SK-N-SH (cell line): ENCODE results near the gene KCNN1. TPM values are rescaled to one million over a fixed set of nuclear protein-coding genes. Genes with fewer than 3 reads are reported as not detected.

Experiments
- CTCF ChIA-PET: fragments of 300-600, 350-600 bp; formaldehyde crosslinking; extraction: SDS; loops from one replicate; lab custom pipeline; 2021; lab: Yijun Ruan, JAX
- POLR2A ChIA-PET: fragments of 350-600 bp; sonication (Branson Sonifier 250); formaldehyde crosslinking; extraction: SDS; loops from one replicate; lab custom pipeline; 2020; ENCODE audit warnings: antibody characterized with exemption, inconsistent platforms; lab: Yijun Ruan, JAX
- DNase-seq: peaks from one replicate; pipeline ENCODE4 v3.0.0; 2012
- H2AFZ ChIP-seq: fragments of 200-600 bp; sonication (generic); 2 replicates; pipeline ENCODE4 v1.8.1; 2016; ENCODE audit warnings: antibody characterized with exemption, mild to moderate bottlenecking, low read depth
- H3F3A ChIP-seq: fragments of 200-600 bp; sonication (generic); replicated peaks from 2 replicates; pipeline ENCODE3; 2016; ENCODE audit warnings: antibody characterized with exemption, mild to moderate bottlenecking; ENCODE audit not compliant: insufficient read depth
- H3K27ac ChIP-seq, 2 experiments: fragments of 200-500 bp in 1 of 2; fragments of 200-600 bp in 1 of 2; sonication (Bioruptor generic) in 1 of 2; sonication (generic), shearing (Covaris generic) in 1 of 2; 2 replicates each; pipeline versions ENCODE4 v1.5.1 to v1.6.1; 2014 to 2016; ENCODE audit warnings: low read depth in 2 of 2, inconsistent platforms in 1 of 2, low read length in 1 of 2, mild to moderate bottlenecking in 1 of 2, mixed read lengths in 1 of 2
- H3K27me3 ChIP-seq: fragments of 200-600 bp; sonication (generic), shearing (Covaris generic); 2 replicates; pipeline ENCODE4 v1.6.1; 2016; ENCODE audit warnings: mixed run types; ENCODE audit not compliant: insufficient read depth
- H3K36me3 ChIP-seq, 2 experiments: fragments of 200-500 bp in 1 of 2; fragments of 200-600 bp in 1 of 2; sonication (Bioruptor generic) in 1 of 2; sonication (generic) in 1 of 2; replicated peaks in 1 of 2; 2 replicates each; pipeline versions ENCODE3 to v1.5.1; 2014 to 2016; ENCODE audit warnings: low read length in 1 of 2, mild to moderate bottlenecking in 1 of 2; ENCODE audit not compliant: insufficient read depth in 2 of 2, control insufficient read depth in 1 of 2
- H3K4me1 ChIP-seq, 2 experiments: fragments of 200-500 bp in 1 of 2; fragments of 200-600 bp in 1 of 2; sonication (Bioruptor generic) in 1 of 2; sonication (generic), shearing (Covaris generic) in 1 of 2; 2 replicates each; pipeline versions ENCODE4 v1.5.1 to v1.6.1; 2014 to 2016; ENCODE audit warnings: low read depth in 1 of 2, low read length in 1 of 2, mixed run types in 1 of 2; ENCODE audit not compliant: insufficient read depth in 2 of 2, control insufficient read depth in 1 of 2
- H3K4me2 ChIP-seq: fragments of 200-600 bp; sonication (generic), shearing (Covaris generic); 2 replicates; pipeline ENCODE4 v1.6.1; 2017; ENCODE audit warnings: mixed run types
- H3K4me3 ChIP-seq, 2 experiments: fragments of 200-500 bp in 1 of 2; fragments of 200-600 bp in 1 of 2; sonication (Bioruptor generic) in 1 of 2; sonication (generic), shearing (Covaris generic) in 1 of 2; 2 replicates each; pipeline versions ENCODE4 v1.5.1 to v1.8.1; 2014 to 2016; ENCODE audit warnings: low read depth in 2 of 2, inconsistent platforms in 1 of 2, low read length in 1 of 2, mild to moderate bottlenecking in 1 of 2, mixed read lengths in 1 of 2, moderate library complexity in 1 of 2
- H3K79me2 ChIP-seq: fragments of 200-600 bp; sonication (generic); 2 replicates; pipeline ENCODE4 v1.8.1; 2017; ENCODE audit warnings: mild to moderate bottlenecking; ENCODE audit not compliant: insufficient read depth
- H3K9ac ChIP-seq: fragments of 200-600 bp; sonication (generic); 2 replicates; pipeline ENCODE4 v1.6.1; 2017; ENCODE audit warnings: mixed run types
- H3K9me2 ChIP-seq: fragments of 200-600 bp; sonication (generic); 2 replicates; pipeline ENCODE4 v1.6.1; 2017; ENCODE audit warnings: mixed run types
- H3K9me3 ChIP-seq: fragments of 200-600 bp; sonication (generic); 2 replicates; pipeline ENCODE4 v1.6.1; 2017; ENCODE audit warnings: mixed run types, mild to moderate bottlenecking, moderate library complexity
- H4K20me1 ChIP-seq: fragments of 200-600 bp; sonication (generic); 2 replicates; pipeline ENCODE4 v1.6.1; 2017; ENCODE audit warnings: mild to moderate bottlenecking, mixed run types; ENCODE audit not compliant: insufficient read depth
- CHD2 ChIP-seq: fragments of 150-350 bp; IDR thresholded peaks from 2 replicates; pipeline ENCODE4 v1.6.1; 2018; ENCODE audit warnings: low read length; ENCODE audit not compliant: partially characterized antibody
- ELF1 ChIP-seq: IDR thresholded peaks from 2 replicates; pipeline ENCODE4 v1.4.0; 2012
- EZH2phosphoT487 ChIP-seq: fragments of 200-600 bp; sonication (generic); IDR thresholded peaks from 2 replicates; pipeline ENCODE4 v1.6.1; 2017; ENCODE audit warnings: low read depth, mixed run types, mild to moderate bottlenecking, antibody characterized with exemption, moderate library complexity, borderline replicate concordance
- FOSL2 ChIP-seq: IDR thresholded peaks from 2 replicates; pipeline ENCODE4 v1.4.0; 2012; ENCODE audit warnings: low read depth, mild to moderate bottlenecking, moderate library complexity, borderline replicate concordance
- FOXJ3 ChIP-seq: sonication (generic); formaldehyde crosslinking; IDR thresholded peaks from 2 replicates; pipeline ENCODE4 v1.5.1; 2020; ENCODE audit warnings: mild to moderate bottlenecking, missing genetic modification reagents
- GABPA ChIP-seq: IDR thresholded peaks from 2 replicates; pipeline ENCODE4 v1.4.0; 2012; ENCODE audit warnings: low read depth, mild to moderate bottlenecking
- IRF3 ChIP-seq: fragments of 150-350 bp; IDR thresholded peaks from 2 replicates; pipeline ENCODE4 v1.6.1; 2016; ENCODE audit warnings: mild to moderate bottlenecking, low read depth, low read length
- JUND ChIP-seq: IDR thresholded peaks from 2 replicates; pipeline ENCODE4 v1.4.0; 2012
- MAX ChIP-seq: IDR thresholded peaks from 2 replicates; pipeline ENCODE4 v1.4.0; 2012; ENCODE audit warnings: low read depth
- MXI1 ChIP-seq: IDR thresholded peaks from 2 replicates; pipeline ENCODE4 v1.6.1; 2012; ENCODE audit warnings: mild to moderate bottlenecking, low read depth, low read length, improper control_type of control experiment
- NRF1 ChIP-seq: IDR thresholded peaks from 2 replicates; pipeline ENCODE4 v1.6.1; 2012; ENCODE audit warnings: low read depth, mild to moderate bottlenecking, low read length
- PBX3 ChIP-seq: IDR thresholded peaks from 2 replicates; pipeline ENCODE4; 2012
- POLR2AphosphoS5 ChIP-seq: IDR thresholded peaks from 2 replicates; pipeline ENCODE4 v1.6.1; 2012; ENCODE audit warnings: low read depth, low read length
- RCOR1 ChIP-seq: fragments of 150-350 bp; IDR thresholded peaks from 2 replicates; pipeline ENCODE4 v1.6.1; 2017; ENCODE audit warnings: antibody characterized with exemption, low read length
- TAF1 ChIP-seq: IDR thresholded peaks from 2 replicates; pipeline ENCODE4 v1.6.1; 2012; ENCODE audit warnings: low read depth, mild to moderate bottlenecking, low read length, moderate library complexity, borderline replicate concordance
- TCF12 ChIP-seq: IDR thresholded peaks from 2 replicates; pipeline ENCODE4 v1.4.0; 2012
- USF1 ChIP-seq: IDR thresholded peaks from 2 replicates; pipeline ENCODE4 v1.4.0; 2012; ENCODE audit warnings: low read depth, borderline replicate concordance
- ZBTB33 ChIP-seq: IDR thresholded peaks from 2 replicates; pipeline ENCODE4 v1.4.0; 2012; ENCODE audit warnings: low read depth, borderline replicate concordance
- WGBS: methylation state at CpG from one replicate; pipeline ENCODE4 v1.1.6; 2017; ENCODE audit warnings: low lambda C conversion rate; 5-methylcytosine and 5-hydroxymethylcytosine counted together
- polyA plus RNA-seq, 3 experiments: library from polyadenylated mRNA; depleted of rRNA; stranded (reverse); fragments of >200 nt; gene quantifications; 2 replicates each; pipeline ENCODE4 v1.2.3, GENCODE V29; 2012

The KCNN1 gene
- polyA plus RNA-seq, 1 of the 3 experiments (the other 2 are of a cell fraction), result 3.6 TPM

- no peak for TF ChIP-seq PBX3
Observed at GRCh38 chr19:17965370-17966128, 1.4 kb upstream of the KCNN1 start (continued).

- no peaks in the 10 kb centered on the region for H3K36me3 ChIP-seq
- H3K27ac ChIP-seq, result no peak overlapping the region
- no peaks in the 10 kb centered on the region for H3K9me3 ChIP-seq
- no peak for DNase-seq
- no peaks in the 10 kb centered on the region for H3F3A ChIP-seq
- no peak overlapping the region for H3K4me3 ChIP-seq
- POLR2A ChIA-PET, result no interaction called here
- 52% methylated on average over 2 of the region's 2 CpGs for WGBS
- H3K4me1 ChIP-seq, result peaks cover 0 to 13% of the 10 kb centered on the region in 2 experiments; a peak in 2 of 4 replicates
- no peaks in the 10 kb centered on the region for H3K79me2 ChIP-seq
- TF ChIP-seq NRF1 (no peak), GABPA (no peak), CHD2 (no peak), FOSL2 (no peak), IRF3 (no peak), MAX (no peak), RCOR1 (no peak), ELF1 (no peak), POLR2AphosphoS5 (no peak), TCF12 (no peak), TAF1 (no peak), MXI1 (no peak), FOXJ3 (CRISPR knock-in tag) (no peak), EZH2phosphoT487 (no peak), JUND (no peak), USF1 (no peak), ZBTB33 (no peak)
- H2AFZ ChIP-seq, result no peak overlapping the region
- 0 out of 2 replicates have a peak, but pooled peaks cover 4% of the 10 kb centered on the region for H3K27me3 ChIP-seq
- no peaks in the 10 kb centered on the region for H3K9me2 ChIP-seq
- no peaks in the 10 kb centered on the region for H4K20me1 ChIP-seq
- H3K9ac ChIP-seq, result no peak overlapping the region
- CTCF ChIA-PET, result interaction anchor here (0.6 to 4.3 kb wide), 6 partner anchors 8 to 30 kb away, joined by 3 to 41 read pairs (median 6); no protein-coding TSS in a partner anchor
- H3K4me2 ChIP-seq, result no peak overlapping the region
Observed at GRCh38 chr19:17966129-17966483, 801 bp upstream of the KCNN1 start.
